ENCODE measurements around the gene GRIK2. TPM values are rescaled to one million over a fixed set of nuclear protein-coding genes. Genes with fewer than 3 reads are reported as not detected.

GRIK2 gene
- total and polyA plus RNA-seq, 2 donors (not counting 3 experiments of a cell fraction or from before 2014, with no cell fraction given): not detected

GRCh38 chr6:101534821-101535220, 141.3 kb downstream of the GRIK2 start:
- Histone ChIP-seq H3K9ac (replicated peaks; ENCODE audit: extremely low read depth, insufficient read depth, low read length) (no peak overlapping the region), H3K9me3 (replicated peaks; ENCODE audit: control insufficient read depth, insufficient read depth, low read length) (peaks cover 1% of the 10 kb centered on the region), H3K9me1 (replicated peaks; ENCODE audit: control insufficient read depth, extremely low read depth, insufficient read depth, low read length) (no peaks in the 10 kb centered on the region), H3K79me2 (ENCODE audit: control insufficient read depth, insufficient read depth, low read length) (no peaks in the 10 kb centered on the region), H3K4me2 (ENCODE audit: insufficient read depth, low read length) (no peak overlapping the region), H3K4me1 (ENCODE audit: control insufficient read depth, extremely low read depth, insufficient read depth, low read length) (no peaks in the 10 kb centered on the region), H3K27ac (ENCODE audit: insufficient read depth, low read depth, low read length) (no peak overlapping the region), H4K20me1 (replicated peaks; ENCODE audit: control insufficient read depth, extremely low read depth, insufficient read depth, low read length) (no peaks in the 10 kb centered on the region), H3K36me3 (ENCODE audit: control insufficient read depth in 2 of 2, extremely low read depth in 1 of 2, insufficient read depth in 2 of 2, low read length in 2 of 2) (no peaks in the 10 kb centered on the region), H3K4me3 (replicated peaks in 1 of 3; ENCODE audit: insufficient read depth in 1 of 3, low read depth in 1 of 3, low read length in 3 of 3) (no peak overlapping the region), H3K27me3 (ENCODE audit: control insufficient read depth in 2 of 2, insufficient read depth in 2 of 2, low read length in 2 of 2) (no peaks in the 10 kb centered on the region), H2AFZ (ENCODE audit: low read depth, low read length) (no peak overlapping the region)
- dilution Hi-C loops (cut with MboI; ENCODE audit: extremely low pct_ligation_motif_present, low sequenced_read_pairs): no loop called here
- ChIA-PET CTCF (no interaction called here), POLR2A (no interaction called here)
- no peak for FAIRE-seq
- TF ChIP-seq POLR2A (IDR thresholded peaks at IDR 0.05; ENCODE audit: low read depth, low read length) (no peak), GATA2 (IDR thresholded peaks at IDR 0.05; ENCODE audit: insufficient read depth, insufficient read length, low read depth, low read length) (no peak), POLR2AphosphoS5 (IDR thresholded peaks at IDR 0.05; ENCODE audit: insufficient read depth, low read depth, low read length) (no peak), EZH2 (IDR thresholded peaks at IDR 0.05; ENCODE audit: borderline replicate concordance, low read depth, low read length, severe bottlenecking) (no peak), FOS (IDR thresholded peaks at IDR 0.05; ENCODE audit: borderline replicate concordance, insufficient read depth, low read length) (no peak), MYC (IDR thresholded peaks at IDR 0.05; ENCODE audit: low read depth, low read length) (no peak), CTCF (IDR thresholded peaks at IDR 0.05; ENCODE audit: extremely low read depth in 1 of 2, insufficient read depth in 1 of 2, low read depth in 1 of 2, low read length in 2 of 2) (no peak), JUN (IDR thresholded peaks at IDR 0.05; ENCODE audit: borderline replicate concordance, insufficient read depth, insufficient read length, low read depth) (no peak)
- TF ChIP-seq, protein P1, sequence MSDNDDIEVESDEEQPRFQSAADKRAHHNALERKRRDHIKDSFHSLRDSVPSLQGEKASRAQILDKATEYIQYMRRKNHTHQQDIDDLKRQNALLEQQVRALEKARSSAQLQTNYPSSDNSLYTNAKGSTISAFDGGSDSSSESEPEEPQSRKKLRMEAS (IDR thresholded peaks at IDR 0.05; ENCODE audit: insufficient read depth, insufficient read length): no peak
- BruUV-seq (replicated peaks): no TSS peak
- DNase-seq (ENCODE audit: low read depth, low spot score): no peak
- intact Hi-C loops (cut with micrococcal nuclease): no loop called here

All from endothelial cell of umbilical vein (primary cell).